Fibroblast of pulmonary artery (primary cell): ENCODE data around the gene VSIR.

ENCODE experiments used
- DNase-seq: peaks from one replicate; pipeline ENCODE4 v3.0.0-alpha.2; 2010; ENCODE audit warnings: low read depth
- H3K4me3 ChIP-seq: replicated peaks from 2 replicates; pipeline ENCODE4 v1.5.1; 2011; ENCODE audit warnings: low read depth, mild to moderate bottlenecking, control low read depth, low read length, moderate library complexity
- TF ChIP-seq, protein P1 (sequence below): IDR thresholded peaks from 2 replicates; pipeline ENCODE4 v1.5.1; 2011; ENCODE audit warnings: mild to moderate bottlenecking, control low read depth, low read length, inconsistent platforms; ENCODE audit errors: missing control alignments

The VSIR gene

DNA sequence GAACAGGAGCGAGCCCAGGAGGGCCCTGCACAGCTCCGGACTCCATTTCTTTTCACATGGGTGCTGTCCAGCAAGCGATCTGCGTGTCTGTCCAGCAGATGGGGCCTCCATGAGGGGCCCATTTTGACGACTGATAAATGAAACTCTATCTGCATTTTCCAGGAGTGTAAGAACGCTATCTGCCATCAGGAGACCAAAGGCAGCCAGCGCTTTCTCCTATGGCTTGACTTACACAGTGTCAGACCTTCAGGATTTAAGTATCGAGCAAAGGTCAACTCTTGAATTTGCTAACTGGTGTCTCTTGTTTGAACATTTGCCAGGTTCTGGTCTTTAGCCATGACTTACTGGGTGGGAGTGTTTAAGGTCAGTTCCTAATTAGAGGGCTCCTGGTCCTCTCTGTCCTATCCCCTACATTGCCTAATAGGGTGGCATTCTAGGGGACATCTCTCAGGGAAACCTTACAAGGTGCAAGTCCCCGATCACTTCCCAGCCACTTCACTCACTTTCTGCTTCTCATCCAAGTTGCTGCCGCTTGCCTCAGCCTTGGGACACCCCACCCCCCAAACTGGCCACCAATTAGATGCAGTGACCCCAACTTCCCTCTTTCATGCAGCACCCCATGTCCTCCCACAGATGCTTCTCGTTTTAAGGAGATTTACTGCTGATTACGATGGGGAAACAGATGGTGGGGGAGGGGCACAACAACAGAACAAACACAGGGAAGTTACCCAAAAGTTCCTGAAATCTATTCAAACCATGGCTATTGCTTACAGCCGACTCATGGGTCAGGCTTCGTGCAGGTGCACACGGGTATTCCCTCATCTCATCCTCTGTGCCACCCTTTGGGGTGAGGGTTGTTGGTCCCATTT lies 20.0 kb downstream of the VSIR start:
- H3K4me3 ChIP-seq: no peak overlapping the region
- no peak for DNase-seq
- TF ChIP-seq, protein P1, sequence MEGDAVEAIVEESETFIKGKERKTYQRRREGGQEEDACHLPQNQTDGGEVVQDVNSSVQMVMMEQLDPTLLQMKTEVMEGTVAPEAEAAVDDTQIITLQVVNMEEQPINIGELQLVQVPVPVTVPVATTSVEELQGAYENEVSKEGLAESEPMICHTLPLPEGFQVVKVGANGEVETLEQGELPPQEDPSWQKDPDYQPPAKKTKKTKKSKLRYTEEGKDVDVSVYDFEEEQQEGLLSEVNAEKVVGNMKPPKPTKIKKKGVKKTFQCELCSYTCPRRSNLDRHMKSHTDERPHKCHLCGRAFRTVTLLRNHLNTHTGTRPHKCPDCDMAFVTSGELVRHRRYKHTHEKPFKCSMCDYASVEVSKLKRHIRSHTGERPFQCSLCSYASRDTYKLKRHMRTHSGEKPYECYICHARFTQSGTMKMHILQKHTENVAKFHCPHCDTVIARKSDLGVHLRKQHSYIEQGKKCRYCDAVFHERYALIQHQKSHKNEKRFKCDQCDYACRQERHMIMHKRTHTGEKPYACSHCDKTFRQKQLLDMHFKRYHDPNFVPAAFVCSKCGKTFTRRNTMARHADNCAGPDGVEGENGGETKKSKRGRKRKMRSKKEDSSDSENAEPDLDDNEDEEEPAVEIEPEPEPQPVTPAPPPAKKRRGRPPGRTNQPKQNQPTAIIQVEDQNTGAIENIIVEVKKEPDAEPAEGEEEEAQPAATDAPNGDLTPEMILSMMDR: no peak

DNA sequence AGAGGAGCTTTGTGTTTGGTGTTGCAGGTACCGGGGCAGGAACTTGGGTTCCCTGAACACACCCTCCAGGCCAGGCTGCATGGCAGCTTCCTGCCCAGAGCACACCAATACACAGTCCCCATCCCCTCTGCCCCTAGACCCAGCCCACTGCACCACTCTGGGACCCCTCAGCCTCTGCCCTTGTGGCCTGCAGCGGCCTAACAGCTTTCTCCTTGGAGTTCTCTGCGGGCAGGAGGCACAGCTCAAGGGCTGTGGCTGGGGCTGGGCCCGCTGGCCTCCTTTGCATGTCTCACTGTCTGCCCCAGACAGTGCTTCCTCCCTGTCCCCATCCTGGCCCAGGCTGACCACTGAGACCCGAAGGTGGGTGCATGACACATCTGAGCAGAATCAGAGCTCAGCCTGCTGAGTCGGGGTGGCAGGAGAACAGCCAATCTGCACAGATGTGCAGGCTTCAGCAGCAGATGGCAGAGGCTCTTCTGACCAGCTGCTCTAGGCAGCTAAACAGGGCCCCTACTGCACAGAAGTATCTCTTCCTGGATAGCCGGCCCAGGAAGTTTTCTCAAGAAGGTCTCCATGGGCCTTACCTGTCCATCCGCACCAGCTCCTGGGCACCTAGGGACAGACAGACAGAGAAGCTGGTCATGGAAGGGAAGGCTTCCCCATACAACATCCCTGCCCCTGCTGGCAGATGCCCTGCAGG lies 20.8 kb downstream of the VSIR start:
- DNase-seq: no peak
- TF ChIP-seq, protein P1: no peak
- no peak overlapping the region for H3K4me3 ChIP-seq

DNA sequence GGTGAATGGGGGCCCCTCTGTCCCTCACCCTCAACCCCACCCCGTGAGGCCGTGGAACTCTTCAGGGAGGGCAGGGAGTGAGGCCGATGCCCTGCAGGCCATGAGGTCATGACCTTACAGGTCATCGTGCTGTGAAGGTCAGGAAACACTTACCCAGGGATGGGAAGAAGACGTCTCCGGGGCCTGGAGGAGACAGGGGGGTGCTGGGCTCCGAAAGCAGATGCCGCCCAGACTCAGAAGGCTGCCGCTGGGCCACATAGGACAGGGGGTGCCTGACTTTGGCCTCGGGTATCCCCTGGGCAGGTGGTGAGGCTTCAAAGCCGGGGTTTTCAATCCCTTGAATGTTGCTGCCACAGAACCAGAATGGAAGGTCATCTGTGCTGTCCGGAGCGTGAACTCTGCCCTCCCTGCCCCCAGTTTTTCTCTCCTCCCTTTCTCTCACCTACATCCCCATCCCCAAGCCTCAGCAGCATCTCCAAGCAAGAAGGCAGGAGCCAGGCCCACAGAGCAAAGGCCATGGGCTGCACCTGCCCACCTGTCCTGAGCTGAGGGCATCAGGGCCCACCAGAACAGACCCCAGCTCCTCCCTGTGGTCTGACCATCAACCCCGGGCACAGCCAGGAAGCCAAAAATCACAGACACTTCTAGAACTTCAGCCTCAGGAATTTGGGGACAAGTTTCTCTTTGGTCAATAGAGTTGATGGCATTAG lies 21.6 kb downstream of the VSIR start:
- TF ChIP-seq, protein P1: no peak
- no peak overlapping the region for H3K4me3 ChIP-seq
- no peak for DNase-seq

DNA sequence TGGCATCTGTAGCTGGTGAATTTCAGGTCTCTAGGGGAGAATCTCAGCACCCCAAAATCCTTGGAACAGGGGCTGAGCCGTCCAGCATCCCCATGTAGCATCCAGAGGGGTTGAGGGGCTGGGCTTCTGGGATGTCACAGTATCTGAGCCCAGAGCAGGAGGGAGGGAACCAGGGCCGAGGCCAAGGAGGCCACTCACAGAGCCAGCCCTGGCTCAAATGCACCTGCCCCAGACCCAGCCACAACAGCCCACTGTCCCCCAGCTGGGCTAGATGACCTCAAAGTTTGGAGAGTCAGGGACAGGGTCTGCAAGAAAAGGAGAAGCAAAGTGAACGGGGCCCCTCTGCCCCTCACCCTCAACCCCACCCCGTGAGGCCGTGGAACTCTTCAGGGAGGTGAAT lies 22.3 kb downstream of the VSIR start:
- no peak overlapping the region for H3K4me3 ChIP-seq
- TF ChIP-seq, protein P1: no peak
- no peak for DNase-seq

DNA sequence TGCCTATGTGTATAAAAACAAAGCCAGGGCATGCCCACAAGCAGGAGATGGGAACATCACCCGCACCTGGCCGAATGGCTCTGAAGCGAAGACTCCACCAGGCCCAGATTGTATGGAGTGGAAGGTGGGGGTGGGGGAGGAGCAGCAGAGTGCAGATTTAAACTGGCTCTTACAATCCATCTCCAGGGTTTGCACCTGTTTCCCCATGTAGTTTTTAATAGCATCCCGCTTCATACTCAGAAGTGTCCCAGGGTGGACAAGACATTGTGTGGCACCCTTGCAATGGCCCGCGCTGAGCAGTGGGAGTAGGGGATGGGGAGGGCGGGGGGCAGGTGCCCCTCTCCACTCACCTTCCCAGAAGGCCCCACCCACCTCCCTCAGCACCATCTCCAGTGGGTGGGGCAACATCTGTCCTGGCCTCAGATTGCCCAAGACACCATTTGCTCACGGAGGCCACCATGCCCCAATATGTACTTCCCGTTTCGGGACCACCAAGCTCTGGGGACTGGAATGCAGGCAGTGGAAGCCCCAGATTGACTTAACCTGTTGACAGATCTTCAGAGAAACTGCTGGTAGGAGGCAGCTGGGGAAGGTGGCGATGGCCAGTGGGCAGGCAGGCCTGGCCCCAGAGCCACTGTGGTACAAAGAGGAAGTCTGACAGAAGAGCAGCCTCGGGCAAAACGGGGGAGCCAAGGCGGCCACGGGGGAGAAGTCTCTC lies 23.0 kb downstream of the VSIR start:
- TF ChIP-seq, protein P1: no peak
- no peak for DNase-seq
- H3K4me3 ChIP-seq: no peak overlapping the region

DNA sequence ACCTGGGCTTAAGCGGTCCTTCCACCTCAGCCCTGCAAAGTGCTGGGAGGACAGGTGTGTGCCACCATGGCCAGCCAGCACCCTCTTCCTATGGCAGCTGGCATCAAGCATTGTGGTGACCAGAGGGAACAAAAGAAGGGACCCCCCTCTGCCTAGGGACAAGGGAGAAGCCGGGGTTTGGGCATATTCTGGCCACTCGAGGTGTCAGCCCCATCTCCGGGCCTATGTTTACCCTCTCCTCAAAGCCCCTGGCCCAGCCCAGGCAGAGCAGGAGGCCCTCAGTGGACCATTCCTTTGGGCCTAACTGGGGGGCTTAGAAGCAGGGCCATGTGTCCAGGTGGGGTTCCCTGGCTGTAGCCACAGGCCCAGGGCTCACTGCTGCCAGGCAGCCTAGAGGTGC lies 23.9 kb downstream of the VSIR start:
- DNase-seq: no peak
- TF ChIP-seq, protein P1: no peak
- H3K4me3 ChIP-seq: no peak overlapping the region
